ENCODE measurements around the gene BHLHA15.

DNA sequence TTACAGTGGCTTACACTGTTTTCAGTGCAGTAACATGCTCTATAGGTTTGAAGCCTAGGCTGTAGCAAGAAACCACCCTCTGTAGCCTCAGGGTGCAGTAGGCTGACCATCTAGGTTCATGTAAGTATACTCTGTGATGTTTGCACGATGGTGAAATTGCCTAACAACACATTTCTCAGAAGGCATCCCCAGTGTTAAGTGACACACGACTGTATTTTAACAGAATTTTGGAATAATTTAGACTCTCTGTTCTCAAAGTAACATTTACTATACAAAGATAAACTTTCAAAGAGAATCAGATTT lies 44.6 kb upstream of the BHLHA15 start:
- TF ChIP-seq ELF4 (IDR thresholded peaks at IDR 0.05) (no peak), NFRKB (IDR thresholded peaks at IDR 0.05) (no peak), TARDBP (IDR thresholded peaks at IDR 0.05) (no peak), SUZ12 (IDR thresholded peaks at IDR 0.05) (no peak), SP1 (IDR thresholded peaks at IDR 0.05) (no peak), ARNT (IDR thresholded peaks at IDR 0.05) (no peak), L3MBTL2 (conservative IDR thresholded peaks at IDR 0.05) (no peak), LEF1 (IDR thresholded peaks at IDR 0.05; ENCODE audit: borderline replicate concordance) (no peak), FOXA1 (IDR thresholded peaks at IDR 0.05) (no peak), FOXM1 (IDR thresholded peaks at IDR 0.05; ENCODE audit: borderline replicate concordance) (no peak), ZNF384 (IDR thresholded peaks at IDR 0.05) (no peak)
